Mesothelial cell of epicardium (in vitro differentiated cells): Measurements from ENCODE around the gene CDK6. TPM values are rescaled to one million over a fixed set of nuclear protein-coding genes. Genes with fewer than 3 reads are reported as not detected.
A peak's percentile ranks its signal among the peaks of the same experiment; 100 is the strongest.

Source experiments
- DNase-seq, 2 experiments: peaks; one replicate each; pipeline ENCODE4 v3.0.0; 2021; ENCODE audit warnings: low spot score in 2 of 2; ENCODE audit not compliant: unreplicated experiment in 2 of 2
- H3K27ac Mint-ChIP-seq: 2 replicates; pipeline ENCODE4 v1.8.0; 2021; ENCODE audit warnings: mixed read lengths
- H3K27me3 Mint-ChIP-seq: 2 replicates; pipeline ENCODE4 v1.8.0; 2021; ENCODE audit warnings: low read depth, mixed read lengths
- H3K36me3 Mint-ChIP-seq: 2 replicates; pipeline ENCODE4 v1.8.0; 2021; ENCODE audit warnings: mixed read lengths
- H3K4me1 Mint-ChIP-seq: 2 replicates; pipeline ENCODE4 v1.8.0; 2021; ENCODE audit warnings: mixed read lengths
- H3K4me3 Mint-ChIP-seq: 2 replicates; pipeline ENCODE4 v1.8.0; 2021; ENCODE audit warnings: mild to moderate bottlenecking, moderate library complexity, mixed read lengths
- H3K9me3 Mint-ChIP-seq: 2 replicates; pipeline ENCODE4 v1.8.0; 2021; ENCODE audit warnings: mixed read lengths
- total RNA-seq: library from RNA; stranded (reverse); gene quantifications from 3 replicates; pipeline ENCODE4 v1.2.1, GENCODE V29; 2021
- TF ChIP-seq, protein P1 (sequence below): fragments of 200-600 bp; sonication (generic); IDR thresholded peaks from one replicate; pipeline ENCODE4 v1.5.0; 2021; ENCODE audit warnings: antibody characterized with exemption; ENCODE audit not compliant: unreplicated experiment

Gene CDK6
- total RNA-seq, 1 donor from 2014 or later, result 138 TPM

DNA sequence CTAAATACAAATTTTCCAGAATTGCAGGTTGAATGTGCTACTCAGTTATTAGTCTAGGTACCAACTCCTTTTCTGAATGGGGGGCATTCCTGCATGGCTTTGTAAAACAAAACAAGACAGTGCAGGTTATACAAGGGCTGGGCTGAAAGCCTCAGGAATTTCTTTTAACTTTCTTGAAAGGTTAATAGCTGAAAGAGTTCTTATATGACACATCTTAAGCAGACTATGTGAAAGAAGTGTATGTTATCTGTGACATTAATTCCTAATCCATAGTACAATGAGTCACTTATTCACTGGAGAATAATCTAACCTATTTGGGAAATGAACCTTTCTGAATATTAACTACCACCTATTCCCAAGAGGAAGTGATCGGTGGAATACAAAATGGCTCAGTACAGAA, 130.5 kb downstream of the CDK6 start:
- Mint-ChIP-seq H3K36me3 (peaks cover 31% of the 10 kb centered on the region), H3K4me1 (peaks cover 15% of the 10 kb centered on the region), H3K4me3 (no peak overlapping the region), H3K27me3 (no peaks in the 10 kb centered on the region), H3K27ac (no peak overlapping the region), H3K9me3 (peaks cover 18% of the 10 kb centered on the region)
- DNase-seq, result no peak
- TF ChIP-seq, protein P1, sequence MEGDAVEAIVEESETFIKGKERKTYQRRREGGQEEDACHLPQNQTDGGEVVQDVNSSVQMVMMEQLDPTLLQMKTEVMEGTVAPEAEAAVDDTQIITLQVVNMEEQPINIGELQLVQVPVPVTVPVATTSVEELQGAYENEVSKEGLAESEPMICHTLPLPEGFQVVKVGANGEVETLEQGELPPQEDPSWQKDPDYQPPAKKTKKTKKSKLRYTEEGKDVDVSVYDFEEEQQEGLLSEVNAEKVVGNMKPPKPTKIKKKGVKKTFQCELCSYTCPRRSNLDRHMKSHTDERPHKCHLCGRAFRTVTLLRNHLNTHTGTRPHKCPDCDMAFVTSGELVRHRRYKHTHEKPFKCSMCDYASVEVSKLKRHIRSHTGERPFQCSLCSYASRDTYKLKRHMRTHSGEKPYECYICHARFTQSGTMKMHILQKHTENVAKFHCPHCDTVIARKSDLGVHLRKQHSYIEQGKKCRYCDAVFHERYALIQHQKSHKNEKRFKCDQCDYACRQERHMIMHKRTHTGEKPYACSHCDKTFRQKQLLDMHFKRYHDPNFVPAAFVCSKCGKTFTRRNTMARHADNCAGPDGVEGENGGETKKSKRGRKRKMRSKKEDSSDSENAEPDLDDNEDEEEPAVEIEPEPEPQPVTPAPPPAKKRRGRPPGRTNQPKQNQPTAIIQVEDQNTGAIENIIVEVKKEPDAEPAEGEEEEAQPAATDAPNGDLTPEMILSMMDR, result no peak

DNA sequence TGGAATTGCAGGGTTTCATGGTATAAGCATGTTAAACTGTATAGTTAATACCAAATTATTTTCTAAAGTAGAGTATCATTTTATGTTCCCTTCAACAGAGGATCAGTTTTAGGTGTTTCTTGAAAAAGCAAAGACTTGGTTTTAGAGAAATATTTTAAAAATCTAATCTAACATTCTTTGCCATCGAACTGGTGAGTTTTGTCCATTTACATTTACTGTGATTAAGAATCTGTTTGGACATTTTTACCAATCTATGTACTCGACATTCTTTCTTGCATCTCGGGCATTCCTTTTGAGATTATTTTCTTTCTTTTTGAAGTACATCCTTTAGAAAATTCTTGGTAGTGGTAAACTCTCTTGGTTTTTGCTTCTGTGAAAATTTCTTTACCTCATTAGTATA, 131.5 kb downstream of the CDK6 start:
- Mint-ChIP-seq H3K4me1 (peaks cover 20% of the 10 kb centered on the region), H3K27me3 (no peaks in the 10 kb centered on the region), H3K4me3 (no peak overlapping the region), H3K9me3 (peaks cover 18% of the 10 kb centered on the region), H3K27ac (no peak overlapping the region), H3K36me3 (peaks cover 31% of the 10 kb centered on the region)
- DNase-seq, result no peak
- TF ChIP-seq, protein P1, result no peak

DNA sequence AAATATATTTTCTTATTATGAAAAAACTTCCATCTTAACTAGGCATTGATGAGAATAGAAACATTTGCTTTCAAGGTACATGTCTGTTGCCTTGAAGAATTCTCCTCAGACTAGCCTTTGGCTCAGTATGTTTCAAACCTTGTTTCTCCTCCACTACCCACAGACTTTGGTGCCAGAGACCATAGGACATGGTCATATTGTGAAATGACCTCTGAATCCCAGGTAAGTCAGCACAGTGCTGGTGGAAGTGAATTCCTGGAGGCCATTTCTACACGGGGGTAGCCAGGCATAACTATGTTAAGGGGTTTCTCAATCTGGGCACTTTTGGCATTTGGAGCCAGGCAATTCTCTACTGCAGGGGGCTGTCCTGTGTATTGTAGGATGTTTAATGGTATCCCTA, 133.8 kb downstream of the CDK6 start:
- Mint-ChIP-seq H3K4me3 (no peak overlapping the region), H3K4me1 (peaks cover 38% of the 10 kb centered on the region), H3K27ac (no peak overlapping the region), H3K36me3 (peaks cover 31% of the 10 kb centered on the region), H3K27me3 (no peaks in the 10 kb centered on the region), H3K9me3 (peaks cover 18% of the 10 kb centered on the region)
- DNase-seq, result no peak
- TF ChIP-seq, protein P1, result no peak

DNA sequence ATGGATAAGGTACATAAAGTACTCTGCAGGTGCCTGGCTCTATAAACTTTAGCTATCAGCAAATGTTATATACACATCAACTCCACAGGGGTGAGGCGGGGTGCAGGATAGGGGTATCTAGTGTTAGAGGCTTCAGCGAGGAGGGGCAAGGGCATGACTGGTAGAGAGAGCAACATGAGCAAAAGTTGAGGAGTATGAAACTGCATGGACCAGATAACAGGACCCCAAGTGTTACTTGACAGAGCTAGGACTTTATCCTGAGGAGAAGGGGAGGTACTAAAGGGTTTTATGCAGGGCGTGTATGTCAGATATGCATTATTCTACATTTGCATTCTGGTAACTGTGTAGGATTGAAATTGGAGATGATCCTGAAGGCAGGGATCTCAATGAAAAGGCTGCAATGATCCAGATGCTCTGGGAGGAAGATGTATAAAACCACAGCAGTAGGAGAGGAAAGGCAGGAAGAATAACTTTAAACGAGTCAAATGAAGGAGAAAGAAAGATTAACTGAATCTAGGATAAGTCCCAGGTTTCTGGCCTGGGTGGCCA, 136.3 kb downstream of the CDK6 start:
- DNase-seq, result no peak
- Mint-ChIP-seq H3K27me3 (no peaks in the 10 kb centered on the region), H3K4me3 (no peak overlapping the region), H3K27ac (peak overlapping the region; percentile 96), H3K9me3 (peaks cover 11% of the 10 kb centered on the region), H3K36me3 (peaks cover 18% of the 10 kb centered on the region), H3K4me1 (peaks cover 58% of the 10 kb centered on the region)
- TF ChIP-seq, protein P1, result no peak

DNA sequence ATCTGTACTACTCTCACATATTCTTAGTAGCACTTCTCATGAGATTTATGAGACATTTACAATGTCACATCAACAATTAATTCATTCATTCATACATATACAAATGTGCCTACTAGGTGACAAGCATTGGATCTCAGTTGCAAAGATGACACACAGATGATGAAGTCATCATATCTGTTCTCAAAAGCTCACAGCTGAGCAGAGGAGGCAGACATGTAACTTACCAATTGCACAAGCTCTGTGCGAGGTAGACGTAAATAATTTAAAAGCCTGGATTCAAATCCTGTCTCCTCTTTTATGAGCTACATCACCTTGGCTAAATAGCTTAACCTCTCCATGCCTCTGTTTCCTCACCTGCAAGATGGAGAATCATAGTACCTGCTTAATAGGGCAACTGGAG, 136.8 kb downstream of the CDK6 start:
- no peak for DNase-seq
- H3K27ac Mint-ChIP-seq, result peak overlapping the region; percentile 96
- TF ChIP-seq, protein P1, result no peak
- peaks cover 13% of the 10 kb centered on the region for H3K36me3 Mint-ChIP-seq
- H3K4me1 Mint-ChIP-seq, result peaks cover 63% of the 10 kb centered on the region
- no peak overlapping the region for H3K4me3 Mint-ChIP-seq
- peaks cover 8% of the 10 kb centered on the region for H3K9me3 Mint-ChIP-seq
- H3K27me3 Mint-ChIP-seq, result no peaks in the 10 kb centered on the region

DNA sequence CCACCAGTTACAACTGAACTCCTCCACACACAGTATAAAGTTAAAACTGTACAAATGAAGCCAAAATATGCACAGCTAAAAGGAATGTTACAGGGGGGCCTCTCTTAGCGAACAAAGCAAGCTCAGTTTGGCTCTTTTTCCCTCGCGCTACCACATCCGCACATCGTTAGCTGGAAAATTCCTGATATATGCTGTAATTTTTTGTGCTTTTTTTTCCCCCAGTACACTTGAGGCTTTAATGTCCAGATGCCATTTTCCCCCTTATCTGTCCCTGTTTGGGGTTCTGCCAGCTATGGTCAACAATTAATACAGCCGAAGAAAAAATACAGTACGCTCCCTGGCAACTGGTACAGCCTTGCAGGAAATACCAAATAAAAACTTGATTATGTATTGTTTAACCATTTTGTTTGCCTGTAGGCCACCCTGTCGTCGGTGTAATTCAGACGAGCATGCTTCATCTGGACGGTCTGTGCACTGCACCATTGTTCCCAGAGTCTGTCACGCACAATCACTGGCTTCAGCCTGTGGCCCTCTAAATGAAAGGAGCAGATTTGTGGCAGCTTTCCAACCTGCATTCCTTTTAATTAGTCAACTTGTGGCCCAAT, 138.0 kb downstream of the CDK6 start:
- TF ChIP-seq, protein P1, result no peak
- peaks cover 5% of the 10 kb centered on the region for H3K9me3 Mint-ChIP-seq
- DNase-seq, result peak in 1 of 2 experiments; percentile 48
- H3K27ac Mint-ChIP-seq, result peak overlapping the region; percentile 96
- peak overlapping the region; percentile 45 for H3K4me3 Mint-ChIP-seq
- H3K27me3 Mint-ChIP-seq, result no peaks in the 10 kb centered on the region
- peaks cover 11% of the 10 kb centered on the region for H3K36me3 Mint-ChIP-seq
- peaks cover 68% of the 10 kb centered on the region for H3K4me1 Mint-ChIP-seq
